Raji (cell line): ENCODE data around the gene TBC1D16.

Experiments
- POLR2A ChIP-seq: IDR thresholded peaks from 2 replicates; pipeline ENCODE4 v1.6.1; 2011; ENCODE audit warnings: low read depth, low read length, control low read depth; ENCODE audit not compliant: insufficient read depth

TBC1D16 gene

DNA sequence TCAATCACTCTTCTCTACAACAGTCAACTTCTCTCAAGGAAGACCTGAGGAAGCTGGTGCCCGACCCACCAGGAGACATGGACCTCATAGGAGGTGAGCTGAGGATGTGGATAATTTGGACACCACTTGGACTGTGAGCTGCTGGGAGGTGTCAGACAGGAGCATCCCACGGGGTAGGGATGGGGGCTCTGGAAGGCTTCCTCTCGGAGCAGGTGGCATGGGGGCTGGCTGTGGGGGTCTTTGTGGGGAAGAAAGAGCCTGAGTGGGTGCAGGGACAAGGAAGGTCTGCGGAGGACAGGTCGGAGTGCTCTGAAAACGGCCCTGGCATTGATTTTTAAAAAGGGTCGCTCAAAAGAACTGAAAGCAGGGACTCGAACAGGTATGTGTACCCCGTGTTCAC is 64.0 kb downstream of the TBC1D16 start:
- no peak for TF ChIP-seq POLR2A

DNA sequence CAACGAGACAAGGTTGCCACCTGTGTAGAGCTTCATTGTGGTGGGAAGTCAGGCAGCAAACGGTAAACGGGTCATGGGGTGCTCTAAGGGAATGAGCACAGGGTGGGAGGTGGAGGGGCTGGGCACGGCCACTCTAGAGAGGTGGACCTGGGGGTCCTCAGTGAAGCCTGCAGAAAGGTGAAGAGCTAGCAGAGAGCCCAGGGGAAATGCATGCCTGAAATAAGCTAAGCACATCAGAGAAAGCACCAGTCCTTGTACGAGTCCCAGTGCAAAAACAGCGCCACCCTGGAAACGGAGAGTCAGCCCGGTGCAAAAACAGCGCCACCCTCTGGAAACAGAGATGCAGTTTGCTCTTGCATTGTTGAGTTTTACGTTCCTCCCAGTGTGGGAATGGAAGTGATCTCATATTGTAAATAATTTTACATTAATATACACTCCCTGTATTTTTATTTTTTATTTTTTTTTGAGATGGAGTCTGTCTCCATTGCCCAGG is 65.0 kb downstream of the TBC1D16 start:
- TF ChIP-seq POLR2A: no peak

GRCh38 chr17:79969906-79970305 is 65.8 kb downstream of the TBC1D16 start:
- no peak for TF ChIP-seq POLR2A

DNA sequence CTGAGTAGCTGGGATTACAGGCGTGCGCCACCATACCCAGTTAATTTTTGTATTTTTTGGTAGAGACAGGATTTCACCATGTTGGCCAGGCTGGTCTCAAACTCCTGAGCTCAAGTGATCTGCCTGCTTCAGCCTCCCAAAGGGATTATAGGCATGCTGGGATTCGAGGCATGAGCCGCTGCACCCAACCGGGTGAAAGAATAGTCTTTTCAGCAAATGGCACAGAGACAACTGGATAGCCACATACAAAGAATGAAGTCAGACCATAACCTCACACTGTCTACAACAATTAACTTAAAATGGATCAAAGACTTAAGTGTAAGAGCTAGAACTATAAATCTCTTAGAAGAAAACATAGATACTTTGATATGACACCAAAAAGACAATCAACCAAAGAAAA is 67.6 kb downstream of the TBC1D16 start:
- TF ChIP-seq POLR2A: no peak

- no peak for TF ChIP-seq POLR2A
These were observed 69.0 kb downstream of the TBC1D16 start for GRCh38 chr17:79966681-79967080.

- no peak for TF ChIP-seq POLR2A
These were observed 69.9 kb downstream of the TBC1D16 start for GRCh38 chr17:79965806-79966205.

DNA sequence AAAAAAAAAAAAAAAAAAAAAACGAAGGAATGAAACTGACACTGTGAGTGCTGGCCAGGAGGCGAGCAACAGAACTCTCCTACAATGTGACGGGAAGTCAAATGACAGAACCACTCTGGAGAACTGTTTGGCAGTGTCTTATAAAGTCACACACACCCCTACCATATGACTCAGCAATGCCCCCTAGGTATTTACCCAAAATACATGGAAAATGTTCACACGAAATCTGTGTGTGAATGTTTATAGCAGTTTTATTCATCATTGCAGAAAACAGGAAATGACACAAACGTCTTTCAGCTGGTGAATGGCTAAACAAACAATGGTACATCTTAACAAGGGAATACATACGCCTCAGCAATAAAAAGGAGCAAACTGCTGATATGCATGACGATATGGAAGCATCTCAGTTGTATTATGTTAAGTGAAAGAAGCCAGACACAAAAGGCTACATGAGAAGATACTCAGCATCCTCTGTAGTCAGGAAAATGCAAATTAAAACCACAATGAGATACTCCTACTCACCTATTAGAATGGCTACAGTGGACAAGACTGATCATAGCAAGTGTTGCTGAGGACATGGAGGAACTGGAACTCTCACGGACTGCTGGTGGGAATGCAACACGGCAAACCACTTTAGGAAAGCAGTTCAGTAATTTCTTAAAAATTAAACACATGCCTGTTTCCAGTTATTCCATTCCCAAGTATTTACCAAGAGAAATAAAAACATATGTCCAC is 74.7 kb downstream of the TBC1D16 start:
- TF ChIP-seq POLR2A: no peak

DNA sequence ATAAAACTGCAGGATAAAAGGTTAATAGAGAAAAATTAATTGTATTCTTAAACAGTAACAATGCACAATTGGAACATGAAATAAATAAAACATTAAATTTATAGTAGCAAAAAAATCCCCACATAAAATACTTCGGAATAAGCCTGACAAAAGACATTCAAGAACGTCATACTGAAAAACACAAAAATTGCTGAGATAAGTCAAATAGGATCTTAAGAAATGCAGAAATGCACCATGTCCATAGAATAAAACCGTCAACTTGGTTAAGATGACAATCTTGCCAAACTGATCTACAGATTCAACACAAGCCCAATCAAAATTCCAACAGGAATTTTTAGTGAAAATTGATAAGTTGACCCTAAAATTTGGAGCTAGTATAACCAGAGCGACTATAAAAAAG is 76.6 kb downstream of the TBC1D16 start:
- TF ChIP-seq POLR2A: no peak

- no peak for TF ChIP-seq POLR2A
These were observed 78.8 kb downstream of the TBC1D16 start for GRCh38 chr17:79956853-79957252.

DNA sequence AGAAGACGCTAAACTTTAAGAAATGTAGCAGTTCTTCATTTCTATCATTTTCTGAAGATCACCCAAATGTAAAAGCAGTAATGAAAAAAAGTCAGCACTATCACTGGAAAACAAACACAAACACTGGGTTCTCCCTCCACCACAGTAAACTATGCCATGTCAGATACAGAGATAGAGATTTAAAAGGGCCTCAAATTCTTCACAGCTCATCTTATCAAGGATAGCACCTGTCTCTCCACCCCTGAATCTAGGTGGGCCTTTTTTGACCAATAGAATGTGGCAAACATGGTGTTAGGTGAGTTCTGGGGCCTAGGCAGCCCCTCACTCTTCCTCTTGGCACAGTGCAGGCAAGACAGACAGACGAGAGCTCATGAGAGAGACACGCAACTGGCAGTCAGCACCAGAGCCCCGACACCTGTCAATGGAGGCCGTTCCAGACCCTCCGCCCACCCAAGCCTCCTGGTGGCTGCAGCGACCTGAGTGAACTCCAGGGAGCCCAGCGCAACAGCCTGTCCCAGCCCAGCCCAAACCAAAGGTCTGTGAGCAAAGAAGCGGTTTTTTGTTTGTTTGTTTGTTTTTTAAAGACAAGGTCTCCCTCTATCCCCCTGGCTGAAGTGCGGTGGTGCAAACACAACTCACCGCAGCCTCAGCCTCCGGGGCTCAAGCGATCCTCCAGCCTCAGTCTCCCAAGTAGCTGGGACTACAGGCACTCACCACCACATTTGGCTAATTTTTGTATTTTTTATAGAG is 79.8 kb downstream of the TBC1D16 start:
- TF ChIP-seq POLR2A: no peak

- TF ChIP-seq POLR2A: no peak
These were observed 80.5 kb downstream of the TBC1D16 start for GRCh38 chr17:79955167-79955549.

- TF ChIP-seq POLR2A: no peak
These were observed 81.1 kb downstream of the TBC1D16 start for GRCh38 chr17:79954281-79955166.

GRCh38 chr17:79953335-79953734 is 82.3 kb downstream of the TBC1D16 start:
- no peak for TF ChIP-seq POLR2A

- no peak for TF ChIP-seq POLR2A
These were observed 82.8 kb downstream of the TBC1D16 start for GRCh38 chr17:79952901-79953300.

DNA sequence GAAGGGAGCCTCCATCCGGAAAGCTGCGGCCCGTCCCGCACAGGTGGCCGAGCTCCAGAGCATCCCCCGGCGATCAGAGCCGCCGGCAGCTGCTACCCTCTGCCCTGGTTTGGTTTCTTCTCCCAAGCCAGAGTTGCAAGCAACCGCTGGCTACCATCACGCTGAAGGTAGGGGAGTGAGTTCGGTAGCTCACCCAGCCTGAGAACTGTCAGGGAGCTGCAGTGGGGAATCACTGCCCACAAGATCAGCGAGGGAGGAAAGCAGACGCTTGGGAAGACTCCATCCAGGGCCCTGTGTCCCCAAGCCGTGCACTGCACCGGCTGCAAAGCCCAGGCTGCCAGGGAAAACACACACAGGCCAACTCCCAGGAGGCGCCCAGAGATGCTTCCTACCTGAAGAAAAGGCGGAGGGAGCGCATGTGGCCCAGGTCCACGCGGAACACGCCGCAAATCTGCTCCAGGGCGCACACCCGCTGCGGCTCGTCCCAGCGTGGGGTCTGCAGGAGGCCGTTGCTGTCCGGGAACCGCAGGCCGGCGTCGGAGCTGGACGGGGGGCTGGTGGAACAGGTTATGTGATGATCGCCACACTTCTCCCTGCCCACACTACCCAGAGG is 83.3 kb downstream of the TBC1D16 start:
- TF ChIP-seq POLR2A: no peak
